GM23338 (cell line): ENCODE data around the gene KRTAP4-6.

Source experiments
- CREB1 ChIP-seq: fragments of 250-450 bp; sonication (Bioruptor Pico); IDR thresholded peaks from 2 replicates; pipeline ENCODE4 v1.5.0; 2020; ENCODE audit warnings: low read depth, mild to moderate bottlenecking, moderate library complexity
- EZH2 ChIP-seq: fragments of 200-600 bp; sonication (generic); IDR thresholded peaks from one replicate; pipeline ENCODE4 v1.8.0; 2017; ENCODE audit warnings: antibody characterized with exemption, mild to moderate bottlenecking, low read depth; ENCODE audit not compliant: unreplicated experiment
- NANOG ChIP-seq: IDR thresholded peaks from 2 replicates; pipeline ENCODE4 v1.6.1; 2016; ENCODE audit warnings: antibody characterized with exemption, borderline replicate concordance
- POLR2AphosphoS5 ChIP-seq: IDR thresholded peaks from 2 replicates; pipeline ENCODE4 v1.6.1; 2016; ENCODE audit warnings: antibody characterized with exemption, low read depth
- STAT1 ChIP-seq: IDR thresholded peaks from one replicate; pipeline ENCODE4 v1.6.1; 2016; ENCODE audit warnings: antibody characterized with exemption; ENCODE audit not compliant: unreplicated experiment
- TF ChIP-seq, protein P1 (sequence below), 2 experiments: fragments of 200-600 bp in 1 of 2; sonication (generic) in 1 of 2; conservative IDR thresholded peaks; 2 replicates each; pipeline versions ENCODE4 v1.5.1 to v1.6.1; 2016 to 2017; ENCODE audit warnings: antibody characterized with exemption in 2 of 2, low read depth in 2 of 2, mild to moderate bottlenecking in 2 of 2, moderate library complexity in 1 of 2
- TF ChIP-seq, protein P2 (sequence below): IDR thresholded peaks from one replicate; pipeline ENCODE4 v1.6.1; 2018; ENCODE audit warnings: antibody characterized with exemption; ENCODE audit not compliant: unreplicated experiment

DNA sequence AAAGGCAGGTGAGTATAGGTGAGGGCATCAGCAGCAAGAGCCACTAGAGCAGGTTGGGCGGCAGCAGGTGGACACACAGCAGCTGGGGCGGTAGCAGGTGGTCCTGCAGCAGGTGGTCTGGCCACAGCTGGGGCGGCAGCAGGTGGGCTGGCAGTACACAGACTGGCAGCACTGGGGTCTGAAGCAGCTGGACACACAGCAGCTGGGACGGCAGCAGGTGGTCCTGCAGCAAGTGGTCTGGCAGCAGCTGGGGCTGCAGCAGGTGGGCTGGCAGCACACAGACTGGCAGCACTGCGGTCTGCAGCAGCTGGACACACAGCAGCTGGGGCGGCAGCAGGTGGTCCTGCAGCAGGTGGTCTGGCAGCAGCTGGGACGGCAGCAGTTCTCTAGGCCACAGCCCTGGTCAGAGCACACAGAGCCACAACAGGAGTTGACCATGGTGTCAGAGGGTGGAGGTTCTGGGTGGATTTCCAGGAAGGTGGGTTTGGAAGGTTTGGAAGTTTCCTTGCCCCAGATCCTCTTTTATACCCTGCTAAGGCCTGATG lies 37.5 kb upstream of the KRTAP4-6 start, which contains the start of gene KRTAP4-2:
- no peak for TF ChIP-seq CREB1 (CRISPR knock-in tag)
- TF ChIP-seq EZH2 = no peak
- TF ChIP-seq, protein P1, sequence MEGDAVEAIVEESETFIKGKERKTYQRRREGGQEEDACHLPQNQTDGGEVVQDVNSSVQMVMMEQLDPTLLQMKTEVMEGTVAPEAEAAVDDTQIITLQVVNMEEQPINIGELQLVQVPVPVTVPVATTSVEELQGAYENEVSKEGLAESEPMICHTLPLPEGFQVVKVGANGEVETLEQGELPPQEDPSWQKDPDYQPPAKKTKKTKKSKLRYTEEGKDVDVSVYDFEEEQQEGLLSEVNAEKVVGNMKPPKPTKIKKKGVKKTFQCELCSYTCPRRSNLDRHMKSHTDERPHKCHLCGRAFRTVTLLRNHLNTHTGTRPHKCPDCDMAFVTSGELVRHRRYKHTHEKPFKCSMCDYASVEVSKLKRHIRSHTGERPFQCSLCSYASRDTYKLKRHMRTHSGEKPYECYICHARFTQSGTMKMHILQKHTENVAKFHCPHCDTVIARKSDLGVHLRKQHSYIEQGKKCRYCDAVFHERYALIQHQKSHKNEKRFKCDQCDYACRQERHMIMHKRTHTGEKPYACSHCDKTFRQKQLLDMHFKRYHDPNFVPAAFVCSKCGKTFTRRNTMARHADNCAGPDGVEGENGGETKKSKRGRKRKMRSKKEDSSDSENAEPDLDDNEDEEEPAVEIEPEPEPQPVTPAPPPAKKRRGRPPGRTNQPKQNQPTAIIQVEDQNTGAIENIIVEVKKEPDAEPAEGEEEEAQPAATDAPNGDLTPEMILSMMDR (conservative IDR thresholded peaks at IDR 0.05; ENCODE audit: low read depth in 2 of 2) = no peak
- TF ChIP-seq NANOG = no peak
- no peak for TF ChIP-seq STAT1
- no peak for TF ChIP-seq POLR2AphosphoS5
- TF ChIP-seq, protein P2, sequence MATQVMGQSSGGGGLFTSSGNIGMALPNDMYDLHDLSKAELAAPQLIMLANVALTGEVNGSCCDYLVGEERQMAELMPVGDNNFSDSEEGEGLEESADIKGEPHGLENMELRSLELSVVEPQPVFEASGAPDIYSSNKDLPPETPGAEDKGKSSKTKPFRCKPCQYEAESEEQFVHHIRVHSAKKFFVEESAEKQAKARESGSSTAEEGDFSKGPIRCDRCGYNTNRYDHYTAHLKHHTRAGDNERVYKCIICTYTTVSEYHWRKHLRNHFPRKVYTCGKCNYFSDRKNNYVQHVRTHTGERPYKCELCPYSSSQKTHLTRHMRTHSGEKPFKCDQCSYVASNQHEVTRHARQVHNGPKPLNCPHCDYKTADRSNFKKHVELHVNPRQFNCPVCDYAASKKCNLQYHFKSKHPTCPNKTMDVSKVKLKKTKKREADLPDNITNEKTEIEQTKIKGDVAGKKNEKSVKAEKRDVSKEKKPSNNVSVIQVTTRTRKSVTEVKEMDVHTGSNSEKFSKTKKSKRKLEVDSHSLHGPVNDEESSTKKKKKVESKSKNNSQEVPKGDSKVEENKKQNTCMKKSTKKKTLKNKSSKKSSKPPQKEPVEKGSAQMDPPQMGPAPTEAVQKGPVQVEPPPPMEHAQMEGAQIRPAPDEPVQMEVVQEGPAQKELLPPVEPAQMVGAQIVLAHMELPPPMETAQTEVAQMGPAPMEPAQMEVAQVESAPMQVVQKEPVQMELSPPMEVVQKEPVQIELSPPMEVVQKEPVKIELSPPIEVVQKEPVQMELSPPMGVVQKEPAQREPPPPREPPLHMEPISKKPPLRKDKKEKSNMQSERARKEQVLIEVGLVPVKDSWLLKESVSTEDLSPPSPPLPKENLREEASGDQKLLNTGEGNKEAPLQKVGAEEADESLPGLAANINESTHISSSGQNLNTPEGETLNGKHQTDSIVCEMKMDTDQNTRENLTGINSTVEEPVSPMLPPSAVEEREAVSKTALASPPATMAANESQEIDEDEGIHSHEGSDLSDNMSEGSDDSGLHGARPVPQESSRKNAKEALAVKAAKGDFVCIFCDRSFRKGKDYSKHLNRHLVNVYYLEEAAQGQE = no peak
